ENCODE measurements around the gene CHD2. TPM values are rescaled to one million over a fixed set of nuclear protein-coding genes. Genes with fewer than 3 reads are reported as not detected.
"Not testable (repeated sequence)": the region's sequence is repeated elsewhere in the genome, so short reads cannot be mapped to it uniquely, and the experiment has no call there.

The CHD2 gene
- total and polyA plus RNA-seq, 4 donors = 13.9 to 90.2 (median 49.4) TPM

DNA sequence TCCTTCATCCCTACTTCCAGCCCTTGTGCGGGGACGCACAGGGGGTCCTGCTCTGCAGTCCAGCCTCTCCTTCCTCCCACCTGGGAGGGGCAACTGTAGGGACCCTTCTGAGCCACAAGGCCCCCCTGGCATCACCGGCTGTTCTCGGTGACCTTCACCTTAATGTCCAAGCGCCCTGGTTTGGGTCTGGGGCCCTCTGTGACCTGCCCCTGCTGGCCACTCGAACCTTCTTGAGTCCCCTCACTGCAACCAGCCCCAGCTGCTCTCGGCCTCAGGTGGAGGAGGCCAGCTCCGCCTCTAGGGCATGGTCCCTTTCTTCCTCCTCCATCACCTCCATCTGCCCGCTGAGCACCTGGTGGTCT lies 131.0 kb downstream of the CHD2 start:
- H3K9ac ChIP-seq (ENCODE audit: low read depth in 1 of 2, low read length in 2 of 2) = no peak overlapping the region
- H3K4me1 ChIP-seq (ENCODE audit: control insufficient read depth in 4 of 4, insufficient read depth in 4 of 4, low read length in 3 of 4) = peaks cover 11 to 46% (median 39%) of the 10 kb centered on the region in 4 donors
- 60% methylated on average over 9 of the region's 9 CpGs for WGBS
- DNase-seq (ENCODE audit: low spot score) = no peak
- H3K9me3 ChIP-seq (ENCODE audit: control insufficient read depth in 4 of 4, low read length in 3 of 4) = no peaks in the 10 kb centered on the region
- no peak for TF ChIP-seq SP1 (IDR thresholded peaks at IDR 0.05)
- no peak for TF ChIP-seq HNF4A (conservative IDR thresholded peaks at IDR 0.05)
- TF ChIP-seq MAX (IDR thresholded peaks at IDR 0.05) = no peak
- no peak for TF ChIP-seq FOXA1 (IDR thresholded peaks at IDR 0.05)
- no peak for TF ChIP-seq NR2F2 (IDR thresholded peaks at IDR 0.05)
- TF ChIP-seq GABPA (IDR thresholded peaks at IDR 0.05 in 1 of 2, conservative IDR thresholded peaks at IDR 0.05 in 1 of 2) = no peak
- no peak for TF ChIP-seq ZBTB33 (IDR thresholded peaks at IDR 0.05)
- TF ChIP-seq YY1 (IDR thresholded peaks at IDR 0.05) = no peak
- TF ChIP-seq HNF4G (IDR thresholded peaks at IDR 0.05) = no peak
- no peak for TF ChIP-seq JUND (IDR thresholded peaks at IDR 0.05)
- TF ChIP-seq RXRA (IDR thresholded peaks at IDR 0.05) = no peak
- TF ChIP-seq REST (IDR thresholded peaks at IDR 0.05) = no peak
- no peak for TF ChIP-seq RAD21 (IDR thresholded peaks at IDR 0.05)
- TF ChIP-seq, protein P1, sequence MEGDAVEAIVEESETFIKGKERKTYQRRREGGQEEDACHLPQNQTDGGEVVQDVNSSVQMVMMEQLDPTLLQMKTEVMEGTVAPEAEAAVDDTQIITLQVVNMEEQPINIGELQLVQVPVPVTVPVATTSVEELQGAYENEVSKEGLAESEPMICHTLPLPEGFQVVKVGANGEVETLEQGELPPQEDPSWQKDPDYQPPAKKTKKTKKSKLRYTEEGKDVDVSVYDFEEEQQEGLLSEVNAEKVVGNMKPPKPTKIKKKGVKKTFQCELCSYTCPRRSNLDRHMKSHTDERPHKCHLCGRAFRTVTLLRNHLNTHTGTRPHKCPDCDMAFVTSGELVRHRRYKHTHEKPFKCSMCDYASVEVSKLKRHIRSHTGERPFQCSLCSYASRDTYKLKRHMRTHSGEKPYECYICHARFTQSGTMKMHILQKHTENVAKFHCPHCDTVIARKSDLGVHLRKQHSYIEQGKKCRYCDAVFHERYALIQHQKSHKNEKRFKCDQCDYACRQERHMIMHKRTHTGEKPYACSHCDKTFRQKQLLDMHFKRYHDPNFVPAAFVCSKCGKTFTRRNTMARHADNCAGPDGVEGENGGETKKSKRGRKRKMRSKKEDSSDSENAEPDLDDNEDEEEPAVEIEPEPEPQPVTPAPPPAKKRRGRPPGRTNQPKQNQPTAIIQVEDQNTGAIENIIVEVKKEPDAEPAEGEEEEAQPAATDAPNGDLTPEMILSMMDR (IDR thresholded peaks at IDR 0.05; ENCODE audit: low read depth, low read length, missing input control) = no peak
- TF ChIP-seq TAF1 (conservative IDR thresholded peaks at IDR 0.05) = no peak
- TF ChIP-seq EGR1 (IDR thresholded peaks at IDR 0.05; ENCODE audit: low read depth in 2 of 2) = no peak
- TF ChIP-seq FOXA2 (IDR thresholded peaks at IDR 0.05) = no peak
- peaks cover 0 to 3% (median under 1%) of the 10 kb centered on the region in 4 donors for H3K36me3 ChIP-seq (ENCODE audit: control insufficient read depth in 4 of 4, insufficient read depth in 3 of 4, low read depth in 1 of 4, low read length in 3 of 4)
- H3K27ac ChIP-seq (ENCODE audit: low read depth in 1 of 2, low read length in 2 of 2) = no peak overlapping the region
- no peak overlapping the region for H3K4me3 ChIP-seq (ENCODE audit: low read depth in 1 of 3, low read length in 3 of 3)
- no peaks in the 10 kb centered on the region for H3K27me3 ChIP-seq (ENCODE audit: control insufficient read depth in 4 of 4, insufficient read depth in 4 of 4, low read length in 3 of 4)

DNA sequence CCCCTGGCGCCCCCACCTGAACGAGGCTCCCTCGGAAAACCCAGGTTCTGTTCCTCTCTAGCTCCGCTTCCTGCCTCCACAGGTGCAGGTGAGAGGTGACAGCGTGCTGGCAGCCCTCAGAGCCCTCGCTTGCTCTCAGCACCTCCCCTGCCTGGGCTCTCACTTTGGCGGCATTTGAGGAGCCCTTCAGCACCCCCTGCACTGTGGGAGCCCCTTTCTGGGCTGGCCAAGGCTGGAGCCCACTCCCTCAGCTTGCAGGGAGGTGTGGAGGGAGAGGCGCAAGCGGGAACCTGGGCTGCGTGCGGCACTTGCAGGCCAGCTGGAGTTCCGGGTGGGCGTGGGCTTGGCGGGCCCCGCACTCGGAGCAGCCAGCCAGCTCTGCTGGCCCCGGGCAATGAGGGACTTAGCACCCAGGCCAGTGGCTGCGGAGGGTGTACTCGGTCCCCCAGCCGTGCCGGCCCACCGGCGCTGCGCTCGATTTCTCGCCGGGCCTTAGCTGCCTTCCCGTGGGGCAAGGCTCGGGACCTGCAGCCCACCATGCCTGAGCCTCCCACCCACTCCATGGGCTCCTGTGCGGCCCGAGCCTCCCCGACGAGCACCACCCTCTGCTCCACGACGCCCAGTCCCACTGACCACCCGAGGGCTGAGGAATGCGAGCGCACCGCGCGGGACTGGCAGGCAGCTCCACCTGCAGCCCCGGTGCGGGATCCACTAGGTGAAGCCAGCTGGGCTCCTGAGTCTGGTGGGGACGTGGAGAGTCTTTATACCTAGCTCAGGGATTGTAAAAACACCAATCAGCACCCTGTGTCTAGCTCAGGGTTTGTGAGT lies 131.6 kb downstream of the CHD2 start:
- not testable (repeated sequence) for H3K36me3 ChIP-seq (ENCODE audit: control insufficient read depth in 4 of 4, insufficient read depth in 3 of 4, low read depth in 1 of 4, low read length in 3 of 4); H3K4me3 ChIP-seq (ENCODE audit: low read depth in 1 of 3, low read length in 3 of 3); H3K27me3 ChIP-seq (ENCODE audit: control insufficient read depth in 4 of 4, insufficient read depth in 4 of 4, low read length in 3 of 4); H3K9me3 ChIP-seq (ENCODE audit: control insufficient read depth in 4 of 4, low read length in 3 of 4); H3K27ac ChIP-seq (ENCODE audit: low read depth in 1 of 2, low read length in 2 of 2); H3K9ac ChIP-seq (ENCODE audit: low read depth in 1 of 2, low read length in 2 of 2); DNase-seq (ENCODE audit: low spot score)
- WGBS = 94% methylated on average over 44 of the region's 44 CpGs
- peaks cover 7 to 39% (median 34%) of the 10 kb centered on the region in 4 donors for H3K4me1 ChIP-seq (ENCODE audit: control insufficient read depth in 4 of 4, insufficient read depth in 4 of 4, low read length in 3 of 4)

DNA sequence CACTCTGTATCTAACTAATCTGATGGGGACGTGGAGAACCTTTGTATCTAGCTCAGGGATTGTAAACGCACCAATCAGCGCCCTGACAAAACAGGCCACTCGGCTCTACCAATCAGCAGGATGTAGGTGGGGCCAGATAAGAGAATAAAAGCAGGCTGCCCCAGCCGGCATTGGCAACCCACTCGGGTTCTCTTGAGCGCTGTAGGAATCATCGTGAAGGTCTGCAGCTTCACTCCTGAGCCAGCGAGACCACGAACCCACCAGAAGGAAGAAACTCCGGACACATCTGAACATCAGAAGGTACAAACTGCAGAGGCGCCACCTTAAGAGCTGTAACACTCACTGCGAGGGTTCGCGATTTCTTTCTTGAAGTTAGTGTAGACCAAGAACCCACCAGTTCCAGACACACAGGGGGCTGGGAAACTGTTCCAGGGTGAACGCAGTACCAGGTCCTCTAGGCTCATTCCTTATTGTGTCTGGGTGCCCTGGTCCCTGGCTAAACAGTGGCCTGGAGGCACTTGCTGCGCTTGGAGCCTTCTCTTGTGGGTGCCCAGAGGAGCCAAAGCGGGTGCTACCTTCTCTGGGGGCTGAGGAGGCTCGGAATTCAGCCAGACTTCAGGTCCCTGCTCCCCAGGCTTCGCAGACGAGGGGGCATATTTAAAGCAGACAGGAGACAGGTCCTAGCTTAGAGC lies 132.5 kb downstream of the CHD2 start:
- H3K9me3 ChIP-seq (ENCODE audit: control insufficient read depth in 4 of 4, low read length in 3 of 4); DNase-seq (ENCODE audit: low spot score); H3K27me3 ChIP-seq (ENCODE audit: control insufficient read depth in 4 of 4, insufficient read depth in 4 of 4, low read length in 3 of 4); H3K9ac ChIP-seq (ENCODE audit: low read depth in 1 of 2, low read length in 2 of 2); H3K36me3 ChIP-seq (ENCODE audit: control insufficient read depth in 4 of 4, insufficient read depth in 3 of 4, low read depth in 1 of 4, low read length in 3 of 4); H3K4me3 ChIP-seq (ENCODE audit: low read depth in 1 of 3, low read length in 3 of 3); H3K27ac ChIP-seq (ENCODE audit: low read depth in 1 of 2, low read length in 2 of 2): not testable (repeated sequence)
- H3K4me1 ChIP-seq (ENCODE audit: control insufficient read depth in 4 of 4, insufficient read depth in 4 of 4, low read length in 3 of 4) = peaks cover 7 to 31% (median 25%) of the 10 kb centered on the region in 4 donors
- WGBS = 88% methylated on average over 21 of the region's 21 CpGs
